HG03097 (cell line): ENCODE data around the gene LTBP2.

Experiments
- ATAC-seq: cut with Tn5 transposase; IDR thresholded peaks from one replicate; pipeline ENCODE4 v1.9.1; 2021; ENCODE audit not compliant: unreplicated experiment, low FRiP score

Gene LTBP2

DNA sequence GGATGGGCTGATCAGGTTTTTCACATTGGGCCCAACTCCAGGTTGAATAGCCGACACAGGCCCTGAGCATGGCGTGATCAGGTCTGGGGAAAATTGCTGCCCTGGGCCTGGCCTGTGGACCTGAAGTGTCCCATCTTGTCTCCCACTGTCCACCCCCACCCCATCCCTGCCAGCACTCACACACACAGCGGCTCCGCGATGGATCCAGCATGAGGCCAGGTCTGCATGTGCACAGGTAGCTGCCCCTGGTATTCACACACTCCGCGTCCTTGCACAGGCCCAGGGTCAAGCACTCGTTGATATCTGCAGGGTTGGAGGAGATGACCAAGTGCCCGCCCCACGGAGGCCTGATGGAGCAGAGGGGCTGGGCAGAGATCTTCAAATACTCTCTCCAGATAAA is 79.8 kb downstream of the LTBP2 start:
- no peak for ATAC-seq

DNA sequence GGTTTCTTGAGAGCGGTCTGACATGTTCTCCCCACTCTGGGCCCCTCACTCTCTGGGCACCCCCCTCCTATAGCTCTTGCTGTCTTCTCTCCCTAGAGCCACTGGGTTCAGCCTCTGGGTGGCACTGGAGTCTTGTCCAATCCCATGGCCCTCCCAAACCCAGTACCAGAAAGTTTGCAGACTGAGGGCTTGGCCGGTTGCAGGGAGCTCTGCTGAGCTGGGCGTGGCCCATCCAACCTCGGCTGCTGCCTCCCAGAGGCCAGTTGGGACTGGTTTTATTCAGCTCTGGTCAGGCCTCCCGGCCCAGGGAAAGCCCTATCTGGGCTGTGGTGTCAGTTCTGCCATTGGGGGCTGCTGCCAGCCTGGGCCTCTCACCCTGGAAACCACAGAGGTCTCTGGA is 80.6 kb downstream of the LTBP2 start:
- ATAC-seq, result no peak

GRCh38 chr14:74531006-74531405 is 81.0 kb downstream of the LTBP2 start:
- no peak for ATAC-seq

DNA sequence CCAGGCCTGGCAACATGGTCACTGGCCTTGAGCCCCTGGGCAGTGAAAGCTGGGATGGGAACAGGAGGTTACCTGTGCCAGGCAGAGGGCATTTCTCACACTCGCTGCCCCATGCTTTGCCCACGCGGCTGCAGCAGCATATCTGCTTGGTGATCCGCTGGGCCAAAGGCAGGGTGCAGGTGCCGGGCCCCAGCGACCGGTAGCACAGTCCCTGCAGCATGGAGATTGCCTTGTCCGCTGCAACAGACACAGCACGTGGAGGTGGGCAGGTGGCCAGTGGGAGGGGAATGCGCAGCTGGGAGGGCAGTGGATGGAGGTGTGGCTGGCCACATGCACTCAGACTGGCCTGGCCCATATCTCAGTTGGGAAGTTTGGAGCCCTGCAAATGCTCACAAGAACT is 83.2 kb downstream of the LTBP2 start:
- no peak for ATAC-seq

DNA sequence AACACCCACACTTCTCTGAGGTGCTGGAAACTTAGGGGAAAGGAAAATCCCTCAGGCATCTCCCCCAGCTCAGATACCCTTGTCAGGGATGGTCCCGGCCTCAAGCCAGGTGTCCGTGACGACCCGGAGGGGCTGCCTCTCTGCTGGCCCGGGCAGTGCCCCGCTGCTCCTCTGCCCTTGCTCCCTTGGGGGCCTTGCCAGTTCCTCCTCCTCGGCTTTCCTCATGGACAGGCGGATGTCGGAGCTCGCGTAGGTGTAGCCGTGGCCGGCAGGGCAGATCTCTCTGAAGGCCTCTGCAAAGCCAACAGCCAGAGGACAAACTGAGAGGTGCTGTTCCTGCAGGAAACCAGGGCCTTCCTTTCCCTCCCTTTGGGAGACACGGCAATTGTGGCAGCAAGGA is 83.6 kb downstream of the LTBP2 start:
- ATAC-seq, result no peak

DNA sequence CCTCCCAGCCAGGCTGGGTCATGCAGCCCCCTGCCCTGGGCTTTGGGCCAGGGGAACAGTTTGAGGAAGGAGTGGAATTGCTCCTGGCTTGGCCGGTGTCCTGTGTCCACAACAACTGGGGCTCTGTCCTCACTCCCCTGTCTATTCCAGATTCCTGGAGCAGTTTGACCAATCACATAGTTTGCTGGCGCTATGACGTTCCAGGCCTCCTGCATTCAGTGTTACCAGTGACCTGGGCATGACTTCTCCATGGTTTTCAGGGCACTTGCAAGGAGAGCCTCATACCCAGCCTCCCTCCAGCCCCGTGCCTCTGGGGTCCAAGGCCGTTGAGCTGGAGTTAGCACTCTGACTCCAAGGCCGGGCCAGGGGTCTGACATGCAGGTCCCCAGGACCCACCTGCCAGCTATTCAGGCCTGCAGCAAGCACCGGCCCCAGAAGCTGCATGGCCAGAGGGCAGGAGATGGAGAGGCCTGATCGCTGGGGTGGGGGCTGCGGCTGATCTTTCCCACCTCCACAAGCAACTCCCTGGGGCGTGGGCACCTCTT is 84.2 kb downstream of the LTBP2 start:
- no peak for ATAC-seq

GRCh38 chr14:74526854-74527585 is 85.0 kb downstream of the LTBP2 start:
- no peak for ATAC-seq

DNA sequence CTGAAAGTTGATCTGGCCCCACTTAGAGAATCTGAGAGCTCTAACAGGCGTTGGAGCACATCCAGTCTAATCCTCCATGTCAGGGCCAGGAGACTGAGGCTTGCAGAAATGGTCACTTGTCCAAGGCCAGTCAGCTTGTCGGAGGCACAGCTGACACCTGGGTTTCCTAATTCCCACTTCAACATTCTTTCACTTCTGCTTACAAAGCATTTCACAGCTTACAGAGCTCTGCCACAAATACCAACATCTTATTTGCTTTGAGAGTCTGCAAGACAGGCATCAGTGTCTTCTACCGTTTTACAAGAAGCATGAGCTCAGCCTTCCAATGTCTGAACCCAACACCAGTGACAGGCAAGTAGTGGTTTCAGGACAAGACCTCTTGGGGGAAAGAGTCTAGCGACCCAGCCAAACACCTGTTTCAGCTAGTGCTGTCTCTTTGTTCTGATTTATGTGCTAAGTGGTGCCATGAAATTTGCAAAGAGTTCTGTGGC is 86.6 kb downstream of the LTBP2 start:
- no peak for ATAC-seq

DNA sequence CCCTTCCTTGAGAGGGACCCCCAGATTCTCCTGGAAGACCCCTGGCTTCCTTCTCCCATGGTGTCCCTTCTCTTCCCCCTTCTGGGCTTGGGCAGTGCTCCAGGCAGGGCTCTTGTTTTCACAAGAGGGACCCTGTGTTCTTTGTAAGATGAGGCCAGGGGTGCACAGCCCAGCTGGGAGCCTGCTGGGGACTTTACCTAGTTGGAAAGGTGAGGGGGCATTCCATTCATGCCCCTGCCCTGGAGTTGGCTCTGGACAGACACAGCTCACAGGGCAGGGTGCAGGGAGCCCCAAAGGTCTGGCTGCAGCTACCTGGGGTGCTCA is 87.3 kb downstream of the LTBP2 start:
- no peak for ATAC-seq

DNA sequence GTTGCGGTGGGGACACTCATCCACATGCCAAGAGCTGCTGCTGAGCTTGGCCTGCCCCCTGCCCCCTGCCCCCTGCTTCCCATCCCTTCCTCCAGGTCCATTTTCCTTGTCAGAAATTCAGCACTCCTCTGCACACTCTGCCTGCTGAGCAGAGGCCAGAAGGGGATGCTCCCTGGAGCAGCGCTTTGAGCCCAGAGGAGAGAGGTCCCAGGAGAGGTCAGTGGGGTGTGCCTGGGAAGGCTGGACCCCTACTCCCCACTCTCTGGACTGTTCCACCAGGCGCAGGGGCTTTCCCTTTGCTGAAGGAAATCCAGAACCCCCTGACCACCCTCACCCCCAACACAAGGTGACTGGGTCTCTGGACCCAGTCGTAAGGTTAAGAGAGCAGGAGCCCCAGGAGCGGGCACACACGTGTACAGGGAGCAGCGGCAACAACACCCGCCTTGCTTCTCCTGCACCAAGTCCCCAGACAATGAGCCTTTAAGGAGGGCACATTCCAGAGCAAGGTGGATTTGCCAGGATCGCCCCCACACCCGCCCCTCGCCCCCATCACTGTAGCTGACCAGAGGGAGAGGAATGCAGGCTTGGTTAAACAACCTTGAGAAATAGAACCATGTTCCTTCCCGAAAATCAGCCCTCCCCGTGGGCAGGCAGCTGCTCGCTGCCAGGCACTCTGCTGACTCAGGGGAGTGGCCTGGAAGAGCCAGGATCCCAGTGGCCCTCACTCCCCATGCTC is 87.8 kb downstream of the LTBP2 start:
- no peak for ATAC-seq

DNA sequence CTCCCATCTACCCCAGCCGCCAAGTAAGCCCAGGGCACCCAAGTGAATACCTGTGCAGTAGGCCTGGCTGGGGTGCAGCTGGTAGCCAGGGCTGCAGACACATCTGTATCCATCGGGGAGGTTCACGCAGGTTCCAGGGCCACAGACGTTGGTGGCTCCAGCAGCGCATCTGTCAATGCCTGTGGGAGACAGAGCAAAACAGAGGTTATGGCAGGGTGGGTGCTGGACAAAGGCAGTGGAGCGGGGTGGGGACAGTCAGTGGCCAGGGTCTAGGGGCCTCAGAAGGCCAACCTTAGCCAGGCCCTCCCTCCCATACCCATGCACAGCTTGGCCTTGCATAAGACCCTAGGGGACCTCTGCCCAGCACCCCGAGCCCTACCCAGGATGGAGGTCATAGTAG is 89.3 kb downstream of the LTBP2 start:
- no peak for ATAC-seq

DNA sequence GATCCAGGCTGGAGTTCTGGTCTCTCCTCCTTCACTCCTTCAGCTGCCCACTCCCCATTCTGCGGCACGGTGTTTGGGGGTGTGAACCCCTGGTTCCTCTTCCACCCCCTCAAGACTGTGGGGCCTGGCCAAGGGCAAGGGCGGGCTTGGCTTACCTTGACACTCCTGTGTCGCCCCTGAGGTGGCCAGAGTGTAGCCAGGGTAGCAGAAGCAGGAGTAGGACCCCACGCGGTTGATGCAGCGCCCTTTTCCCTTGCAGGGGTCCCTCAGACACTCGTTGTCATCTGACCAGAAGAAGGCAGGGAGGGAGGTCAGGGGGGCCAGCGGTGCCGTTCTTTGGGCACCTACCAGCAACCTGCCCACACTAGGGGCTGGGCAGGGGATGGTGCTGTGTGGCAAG is 90.3 kb downstream of the LTBP2 start:
- ATAC-seq, result no peak

DNA sequence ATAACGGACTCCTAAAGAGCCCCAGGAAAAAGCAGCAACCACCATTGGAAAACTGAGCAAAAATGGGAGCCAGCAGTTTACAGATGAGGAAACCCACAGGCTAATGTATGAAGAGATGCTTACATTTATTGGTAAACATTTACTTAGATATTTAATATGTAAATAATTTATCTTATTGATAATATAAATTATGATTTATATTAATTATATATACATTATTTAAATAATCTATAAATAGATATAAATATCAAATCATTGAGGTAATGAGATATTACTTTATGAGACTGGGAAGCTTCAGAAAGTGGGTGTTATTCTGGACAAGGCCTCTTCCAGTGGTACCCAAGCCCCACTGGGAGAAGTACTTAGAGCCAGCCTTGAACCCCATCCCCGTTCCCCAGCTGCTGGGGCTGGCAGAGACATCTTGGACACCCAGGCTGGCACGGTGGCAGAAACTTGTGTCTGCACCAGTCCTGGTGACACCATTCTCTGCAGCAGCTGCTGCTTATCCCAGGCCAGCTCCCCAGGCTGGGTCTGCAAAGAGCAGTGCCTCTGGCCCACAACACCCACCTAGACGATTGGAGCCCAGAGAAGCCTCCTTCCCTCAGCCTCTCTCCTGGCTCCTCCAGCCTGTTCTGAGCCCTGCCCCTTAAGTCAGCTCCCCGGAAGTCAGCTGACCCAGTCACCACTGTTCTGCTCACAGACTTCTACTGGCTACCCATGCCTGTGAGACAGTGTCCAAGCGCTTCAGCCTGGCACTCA is 92.5 kb downstream of the LTBP2 start:
- no peak for ATAC-seq

- no peak for ATAC-seq
Measured at GRCh38 chr14:74518221-74518620, 93.8 kb downstream of the LTBP2 start.

GRCh38 chr14:74517731-74518130 is 94.3 kb downstream of the LTBP2 start:
- ATAC-seq, result no peak

- no peak for ATAC-seq
Measured at GRCh38 chr14:74516451-74517160, 95.4 kb downstream of the LTBP2 start.

GRCh38 chr14:74515891-74516412 is 96.1 kb downstream of the LTBP2 start:
- ATAC-seq, result no peak

DNA sequence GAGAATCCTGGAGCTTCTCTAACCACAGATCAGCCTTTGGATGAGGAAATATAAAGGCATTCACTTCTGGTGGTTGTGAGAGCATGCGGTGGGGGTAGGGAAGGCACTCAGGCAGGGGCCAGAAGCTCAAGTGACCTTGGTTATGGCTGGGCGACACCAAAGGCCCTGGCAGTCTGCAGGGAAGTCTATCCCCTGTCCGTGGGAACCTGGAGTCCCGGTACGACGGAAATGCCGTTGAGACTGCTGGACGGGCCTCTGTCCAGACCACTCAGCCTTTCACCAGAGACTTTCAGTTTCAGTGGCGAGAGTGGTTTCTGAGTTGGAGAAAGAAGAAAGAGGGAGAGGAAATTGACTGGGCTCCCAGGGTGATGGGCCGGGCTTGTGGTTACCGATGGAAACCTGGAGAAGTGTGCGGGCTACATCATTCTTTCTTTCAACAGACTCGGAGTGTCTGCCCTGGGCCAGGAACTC is 97.5 kb downstream of the LTBP2 start:
- ATAC-seq, result no peak

GRCh38 chr14:74511966-74512830 is 99.8 kb downstream of the LTBP2 start:
- no peak for ATAC-seq
